Smooth muscle cell (in vitro differentiated cells): ENCODE results near the gene ENOX2. TPM values are rescaled to one million over a fixed set of nuclear protein-coding genes. Genes with fewer than 3 reads are reported as not detected.

Experiments used
- DNase-seq: peaks from one replicate; lab custom pipeline; 2025; ENCODE audit not compliant: unreplicated experiment; lab: John Stamatoyannopoulos, UW
- H2AFZ ChIP-seq: fragments of 200-600 bp; sonication (generic); 2 replicates; pipeline ENCODE4 v1.6.0; 2016; ENCODE audit warnings: antibody characterized with exemption, low read depth, mild to moderate bottlenecking
- H3F3A ChIP-seq: fragments of 200-600 bp; sonication (generic); 2 replicates; pipeline ENCODE4 v1.6.0; 2017; ENCODE audit warnings: antibody characterized with exemption, low read depth
- H3K27ac ChIP-seq: fragments of 200-600 bp; sonication (generic); 2 replicates; pipeline ENCODE4 v1.5.1; 2016; ENCODE audit warnings: low read depth, mild to moderate bottlenecking
- H3K27me3 ChIP-seq: fragments of 200-600 bp; sonication (generic); 2 replicates; pipeline ENCODE4 v1.6.1; 2016; ENCODE audit warnings: low read depth, mild to moderate bottlenecking
- H3K36me3 ChIP-seq: fragments of 200-600 bp; sonication (generic); 2 replicates; pipeline ENCODE4 v1.5.1; 2016; ENCODE audit warnings: low read depth
- H3K4me1 ChIP-seq: fragments of 200-600 bp; sonication (generic); 2 replicates; pipeline ENCODE4 v1.5.1; 2016; ENCODE audit warnings: low read depth
- H3K4me2 ChIP-seq: fragments of 200-600 bp; sonication (generic); 2 replicates; pipeline ENCODE4 v1.6.0; 2016; ENCODE audit warnings: mild to moderate bottlenecking
- H3K4me3 ChIP-seq: fragments of 200-600 bp; sonication (generic); 2 replicates; pipeline ENCODE4 v1.5.1; 2016; ENCODE audit warnings: mild to moderate bottlenecking
- H3K79me2 ChIP-seq: fragments of 200-600 bp; sonication (generic); 2 replicates; pipeline ENCODE4 v1.6.0; 2016; ENCODE audit warnings: low read depth, mild to moderate bottlenecking
- H3K9ac ChIP-seq: fragments of 200-600 bp; sonication (generic); 2 replicates; pipeline ENCODE4 v1.6.0; 2016; ENCODE audit warnings: low read depth
- H3K9me3 ChIP-seq: fragments of 200-600 bp; sonication (generic); replicated peaks from 2 replicates; pipeline ENCODE4 v1.5.1; 2016; ENCODE audit warnings: low read depth
- H4K20me1 ChIP-seq: fragments of 200-600 bp; sonication (generic); 2 replicates; pipeline ENCODE4 v1.6.0; 2016; ENCODE audit warnings: low read depth
- CTCF ChIP-seq: fragments of 200-600 bp; sonication (generic); IDR thresholded peaks from 2 replicates; pipeline ENCODE4 v1.5.1; 2017; ENCODE audit warnings: borderline replicate concordance, mild to moderate bottlenecking, antibody characterized with exemption; ENCODE audit not compliant: insufficient read depth, poor library complexity, severe bottlenecking
- WGBS: methylation state at CpG from one replicate; pipeline ENCODE4 v1.1.7; 2016; ENCODE audit warnings: low lambda C conversion rate; 5-methylcytosine and 5-hydroxymethylcytosine counted together
- polyA plus RNA-seq: library from polyadenylated mRNA; unstranded; fragments of >200 nt; fragmentation: Nextera tagmentation; extraction: Ambion mirVana; gene quantifications from 2 replicates; pipeline ENCODE4 v1.2.1, GENCODE V29; 2016
- total RNA-seq: library from RNA; depleted of rRNA; stranded (reverse); fragments of >200 nt; gene quantifications from 2 replicates; pipeline ENCODE4 v1.2.3, GENCODE V29; 2014

ENOX2 gene
- total and polyA plus RNA-seq, 2 experiments from 2014 or later: 7.0 to 11.2 TPM

- no peak for DNase-seq
- no peak overlapping the region for H3K4me3 ChIP-seq
- 62% methylated on average over 2 of the region's 2 CpGs for WGBS
Observed at GRCh38 chrX:130805903-130806302, 97.1 kb downstream of the ENOX2 start.

DNA sequence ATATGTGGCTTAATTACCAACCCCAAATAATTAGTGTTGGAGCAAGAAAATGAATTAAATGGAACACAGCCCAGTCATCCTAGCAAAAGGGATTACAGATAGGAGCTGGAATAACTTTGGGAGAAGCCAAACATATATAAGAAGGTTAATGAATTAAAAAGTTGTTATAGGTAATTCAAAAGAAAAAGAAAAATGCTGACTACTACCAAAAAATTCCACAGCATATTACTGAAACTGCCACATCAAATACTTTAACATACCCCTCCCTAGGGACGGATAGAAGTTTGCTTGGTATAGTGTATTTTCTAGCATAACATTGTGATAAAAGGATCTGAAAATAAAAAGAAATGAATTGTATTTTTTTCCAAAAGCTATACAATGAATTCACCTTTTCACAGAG lies 99.5 kb downstream of the ENOX2 start:
- no peaks in the 10 kb centered on the region for H3F3A ChIP-seq
- no peak overlapping the region for H2AFZ ChIP-seq
- no peak overlapping the region for H3K9ac ChIP-seq
- no peaks in the 10 kb centered on the region for H3K4me1 ChIP-seq
- H3K4me2 ChIP-seq: no peak overlapping the region
- H3K27me3 ChIP-seq: no peaks in the 10 kb centered on the region
- no peaks in the 10 kb centered on the region for H4K20me1 ChIP-seq
- no peak for DNase-seq
- no peak for TF ChIP-seq CTCF
- no peaks in the 10 kb centered on the region for H3K9me3 ChIP-seq
- WGBS: 72% methylated on average over 1 of the region's 1 CpG
- H3K79me2 ChIP-seq: no peaks in the 10 kb centered on the region
- no peak overlapping the region for H3K4me3 ChIP-seq
- H3K27ac ChIP-seq: no peak overlapping the region
- no peaks in the 10 kb centered on the region for H3K36me3 ChIP-seq

More at GRCh38 chrX:130805903-130806302, 97.1 kb downstream of the ENOX2 start:
- Histone ChIP-seq H2AFZ (no peak overlapping the region), H3K27ac (no peak overlapping the region), H3K27me3 (no peaks in the 10 kb centered on the region), H3K4me1 (no peaks in the 10 kb centered on the region), H3F3A (no peaks in the 10 kb centered on the region), H3K9ac (no peak overlapping the region), H4K20me1 (no peaks in the 10 kb centered on the region), H3K36me3 (no peaks in the 10 kb centered on the region), H3K79me2 (no peaks in the 10 kb centered on the region), H3K4me2 (no peak overlapping the region), H3K9me3 (no peaks in the 10 kb centered on the region)
- TF ChIP-seq CTCF: no peak

DNA sequence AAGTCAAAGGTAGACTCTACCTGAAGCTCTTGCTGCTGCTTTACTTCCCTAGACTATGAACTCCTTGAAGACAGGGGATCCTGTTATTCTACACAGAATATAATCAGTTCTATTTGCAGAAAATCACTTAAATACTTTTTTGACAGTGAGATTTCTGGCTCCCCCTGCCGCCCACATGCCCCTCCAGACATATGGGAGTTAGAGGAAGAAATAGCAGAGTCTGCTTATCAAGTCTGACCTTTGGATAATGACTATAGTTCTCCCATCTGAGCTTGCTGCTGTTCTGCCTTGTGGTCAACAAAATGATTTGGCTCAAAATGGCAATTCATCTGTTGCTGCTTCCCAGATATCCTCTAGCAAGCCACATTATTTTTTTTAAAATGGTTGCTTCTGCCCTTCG lies 101.1 kb downstream of the ENOX2 start:
- no peak for DNase-seq
- H3K27ac ChIP-seq: no peak overlapping the region
- TF ChIP-seq CTCF: no peak
- H3K27me3 ChIP-seq: no peaks in the 10 kb centered on the region
- H3K79me2 ChIP-seq: no peaks in the 10 kb centered on the region
- no peak overlapping the region for H3K9ac ChIP-seq
- no peak overlapping the region for H3K4me2 ChIP-seq
- H3F3A ChIP-seq: no peaks in the 10 kb centered on the region
- H3K4me3 ChIP-seq: no peak overlapping the region
- no peak overlapping the region for H2AFZ ChIP-seq
- no peaks in the 10 kb centered on the region for H3K9me3 ChIP-seq
- H3K36me3 ChIP-seq: no peaks in the 10 kb centered on the region
- no peaks in the 10 kb centered on the region for H3K4me1 ChIP-seq
- 51% methylated on average over 2 of the region's 2 CpGs for WGBS
- no peaks in the 10 kb centered on the region for H4K20me1 ChIP-seq

GRCh38 chrX:130799393-130799792 lies 103.6 kb downstream of the ENOX2 start:
- H3K27me3 ChIP-seq: no peaks in the 10 kb centered on the region
- no peaks in the 10 kb centered on the region for H3K4me1 ChIP-seq
- 100% methylated on average over 1 of the region's 1 CpG for WGBS
- no peak for TF ChIP-seq CTCF
- no peaks in the 10 kb centered on the region for H4K20me1 ChIP-seq
- H3K9me3 ChIP-seq: no peaks in the 10 kb centered on the region
- H3K79me2 ChIP-seq: no peaks in the 10 kb centered on the region
- no peak overlapping the region for H3K27ac ChIP-seq
- no peaks in the 10 kb centered on the region for H3K36me3 ChIP-seq
- H3K4me2 ChIP-seq: no peak overlapping the region
- no peak overlapping the region for H3K4me3 ChIP-seq
- no peak overlapping the region for H2AFZ ChIP-seq
- no peak for DNase-seq
- H3K9ac ChIP-seq: no peak overlapping the region
- H3F3A ChIP-seq: no peaks in the 10 kb centered on the region
